Measurements from ENCODE around the gene DENND4B.
"Not testable (repeated sequence)": the region's sequence is repeated elsewhere in the genome, so short reads cannot be mapped to it uniquely, and the experiment has no call there.

Gene DENND4B

GRCh38 chr1:153946622-153947241 is at the start of gene DENND4B:
DENND4B (minus strand) TSS chr1:153946718; CDS start chr1:153944374, 2,344 bp downstream.
- DNase-seq (ENCODE audit: low spot score) = peak; percentile 79

GRCh38 chr1:153995640-153996039 is 49.1 kb upstream of the DENND4B start:
- DNase-seq (ENCODE audit: low spot score) = no peak

- DNase-seq (ENCODE audit: low spot score) = no peak
Observed at GRCh38 chr1:153995202-153995601, 48.7 kb upstream of the DENND4B start.

GRCh38 chr1:153991806-153992205 is 45.3 kb upstream of the DENND4B start:
- no peak for DNase-seq (ENCODE audit: low spot score)

GRCh38 chr1:153991151-153991630 is 44.7 kb upstream of the DENND4B start:
- no peak for DNase-seq (ENCODE audit: low spot score)

- DNase-seq (ENCODE audit: low spot score) = peak; percentile 99
Observed at GRCh38 chr1:153990468-153991150, 44.1 kb upstream of the DENND4B start, which contains the start of gene RPS27. RPS27 (plus strand) TSS chr1:153990762; CDS start chr1:153990797, 35 bp downstream.

GRCh38 chr1:153987621-153988020 is 41.1 kb upstream of the DENND4B start:
- no peak for DNase-seq (ENCODE audit: low spot score)

- peak; percentile 72 for DNase-seq (ENCODE audit: low spot score)
Observed at GRCh38 chr1:153985941-153986761, 39.6 kb upstream of the DENND4B start, which contains the start of gene RAB13. RAB13 (minus strand) TSS chr1:153986339; CDS start chr1:153986236, 103 bp downstream.

GRCh38 chr1:153985341-153985912 is 38.9 kb upstream of the DENND4B start:
- DNase-seq (ENCODE audit: low spot score) = no peak

- DNase-seq (ENCODE audit: low spot score) = no peak
Observed at GRCh38 chr1:153984123-153984894, 37.8 kb upstream of the DENND4B start.

- not testable (repeated sequence) for DNase-seq (ENCODE audit: low spot score)
Observed at GRCh38 chr1:153981735-153982134, 35.2 kb upstream of the DENND4B start.

GRCh38 chr1:153979091-153979490 is 32.6 kb upstream of the DENND4B start:
- DNase-seq (ENCODE audit: low spot score) = not testable (repeated sequence)

- no peak for DNase-seq (ENCODE audit: low spot score)
Observed at GRCh38 chr1:153978274-153978909, 31.9 kb upstream of the DENND4B start.

- peak; percentile 91 for DNase-seq (ENCODE audit: low spot score)
Observed at GRCh38 chr1:153977250-153978240, 31.0 kb upstream of the DENND4B start, which contains the start of gene JTB. JTB (minus strand) TSS chr1:153977674; CDS start chr1:153977252, 422 bp downstream.

GRCh38 chr1:153976819-153977249 is 30.3 kb upstream of the DENND4B start:
- no peak for DNase-seq (ENCODE audit: low spot score)

GRCh38 chr1:153973525-153973924 is 27.0 kb upstream of the DENND4B start:
- DNase-seq (ENCODE audit: low spot score) = no peak

- no peak for DNase-seq (ENCODE audit: low spot score)
Observed at GRCh38 chr1:153973071-153973470, 26.6 kb upstream of the DENND4B start.

- no peak for DNase-seq (ENCODE audit: low spot score)
Observed at GRCh38 chr1:153970346-153970745, 23.8 kb upstream of the DENND4B start.

GRCh38 chr1:153968972-153969371 is 22.5 kb upstream of the DENND4B start:
- DNase-seq (ENCODE audit: low spot score) = no peak

Data from cerebellar cortex (tissue), 1 donor.